Germinal center (tissue), 1 donor: Measurements from ENCODE around the gene PYGB.

Experiments
- DNase-seq: peaks from one replicate; pipeline ENCODE4 v3.0.0; 2012; ENCODE audit warnings: mixed read lengths, low spot score

Gene PYGB

DNA sequence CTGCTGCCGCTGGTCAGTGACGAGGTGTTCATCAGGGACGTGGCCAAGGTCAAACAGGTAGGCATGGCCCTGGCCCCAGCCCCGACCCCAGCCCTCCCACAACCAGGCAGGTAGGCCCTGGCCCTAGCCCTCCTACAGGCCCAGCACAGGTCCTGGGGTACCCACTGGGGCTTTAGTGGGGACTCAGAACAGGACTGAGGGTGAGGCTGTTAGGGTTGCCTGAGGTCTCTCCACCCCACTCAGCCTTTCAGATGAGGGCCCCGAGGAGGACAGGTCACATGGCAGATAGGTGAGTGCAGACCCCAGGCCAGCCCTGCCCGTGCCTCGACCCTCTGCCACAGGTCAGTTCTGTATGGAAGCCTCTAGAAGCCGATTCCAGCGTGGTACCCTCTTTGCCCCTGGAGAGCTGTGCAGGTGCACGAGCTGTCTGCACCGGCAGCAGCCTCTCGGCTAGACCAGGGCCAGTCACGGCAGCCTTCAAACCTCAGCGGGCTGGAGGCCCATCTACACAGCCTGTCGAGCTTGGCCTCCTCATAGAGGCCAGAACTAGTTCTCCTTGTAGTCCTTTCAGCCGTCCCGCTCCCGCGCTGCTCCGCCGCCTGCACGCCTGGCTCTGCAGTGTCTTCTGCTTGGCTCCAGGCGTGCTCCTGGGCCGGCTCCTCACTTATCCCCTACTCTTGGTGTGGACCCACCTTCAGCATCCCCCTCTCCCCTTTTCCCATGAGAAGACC is 35.5 kb downstream of the PYGB start:
- DNase-seq = no peak

DNA sequence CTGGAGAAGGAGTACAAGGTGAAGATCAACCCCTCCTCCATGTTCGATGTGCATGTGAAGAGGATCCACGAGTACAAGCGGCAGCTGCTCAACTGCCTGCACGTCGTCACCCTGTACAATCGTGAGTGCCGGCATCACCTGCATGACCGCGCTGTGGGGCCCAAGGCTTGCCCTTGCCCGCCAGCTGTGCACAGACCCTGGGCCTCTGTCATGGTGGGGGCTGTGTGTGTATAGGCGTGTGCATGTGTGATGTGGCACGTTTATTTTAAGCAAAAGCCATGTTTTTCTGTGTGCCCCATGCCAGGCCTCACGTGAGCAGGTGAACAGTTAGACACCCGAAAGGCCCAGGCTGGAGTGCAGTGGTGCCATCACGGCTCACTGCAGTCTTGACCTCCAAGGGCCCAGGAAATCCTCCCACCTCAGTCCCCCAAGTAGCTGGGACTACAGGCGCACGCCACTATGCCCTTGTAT is 36.3 kb downstream of the PYGB start:
- DNase-seq = no peak

DNA sequence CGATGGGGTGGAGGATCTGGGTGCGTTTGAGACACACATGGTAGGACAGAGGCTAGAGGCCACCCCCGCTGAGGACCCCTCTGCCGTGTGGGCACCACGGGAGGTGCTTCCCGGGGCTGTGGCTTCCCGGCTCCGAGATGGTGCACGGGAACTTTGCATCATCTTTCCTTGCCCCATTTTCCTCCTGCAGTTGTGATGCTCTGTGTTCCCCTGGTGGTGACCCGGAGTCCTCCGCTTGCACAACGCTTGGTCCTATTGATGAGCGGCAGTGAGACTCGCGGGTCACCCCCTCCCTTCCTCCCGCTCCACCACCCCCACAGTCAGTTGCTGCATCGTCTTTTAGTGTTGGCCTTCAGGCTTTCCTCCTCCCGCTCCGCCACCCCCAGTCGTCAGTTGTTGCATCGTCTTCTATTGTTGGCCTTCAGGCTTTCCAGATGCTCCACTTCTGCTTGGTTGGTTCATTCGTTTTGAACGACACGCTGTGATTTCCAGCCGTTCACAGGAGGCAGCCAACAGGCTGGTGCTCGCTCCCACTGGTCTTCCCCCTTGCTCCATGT is 37.3 kb downstream of the PYGB start:
- DNase-seq = no peak

DNA sequence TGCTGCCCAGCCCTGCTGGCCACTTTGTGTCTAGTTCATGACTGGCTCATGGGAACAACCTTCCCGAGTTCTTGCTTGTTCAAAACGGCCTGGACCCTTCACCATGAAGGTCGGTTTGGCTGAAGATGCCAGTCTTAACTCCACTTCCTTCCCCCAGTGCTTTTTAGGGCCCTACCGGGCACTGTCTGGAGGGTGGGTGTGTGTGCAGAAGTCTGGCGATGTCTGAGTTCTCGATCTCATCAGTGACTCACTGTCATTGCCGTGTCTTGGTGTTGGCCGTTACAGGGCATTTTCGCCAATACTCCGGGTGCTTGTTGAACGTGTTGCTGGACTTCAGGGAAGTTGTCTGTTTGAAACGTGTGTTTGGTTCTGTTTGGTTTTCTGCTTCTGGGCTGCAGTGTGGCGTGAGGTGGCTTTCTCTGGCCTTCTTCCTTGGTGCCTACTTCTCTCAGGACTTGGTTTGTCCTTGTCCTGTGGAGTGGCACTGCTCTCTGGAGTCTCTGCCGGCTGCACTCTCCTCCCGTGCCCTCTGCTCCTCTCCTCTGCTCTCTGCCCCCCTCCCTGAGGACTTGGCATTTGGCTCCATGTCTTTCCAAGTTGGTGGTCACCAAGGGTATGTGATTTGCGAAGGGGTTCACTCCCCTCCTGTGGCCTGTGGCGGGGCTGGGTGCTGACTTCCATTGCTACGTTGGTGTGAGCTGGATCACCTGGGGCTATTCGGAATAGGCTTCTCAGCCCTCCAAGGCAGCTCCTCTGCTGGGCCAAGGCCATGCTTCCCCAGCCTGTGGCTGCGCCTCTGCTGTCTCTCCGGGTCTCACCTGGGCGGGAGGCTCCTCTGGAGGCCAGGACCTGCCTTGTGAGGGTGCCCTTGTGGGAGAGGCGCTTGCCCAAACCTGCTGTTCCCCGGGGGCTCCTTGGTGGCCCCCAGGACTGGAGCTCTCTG is 38.2 kb downstream of the PYGB start:
- no peak for DNase-seq

DNA sequence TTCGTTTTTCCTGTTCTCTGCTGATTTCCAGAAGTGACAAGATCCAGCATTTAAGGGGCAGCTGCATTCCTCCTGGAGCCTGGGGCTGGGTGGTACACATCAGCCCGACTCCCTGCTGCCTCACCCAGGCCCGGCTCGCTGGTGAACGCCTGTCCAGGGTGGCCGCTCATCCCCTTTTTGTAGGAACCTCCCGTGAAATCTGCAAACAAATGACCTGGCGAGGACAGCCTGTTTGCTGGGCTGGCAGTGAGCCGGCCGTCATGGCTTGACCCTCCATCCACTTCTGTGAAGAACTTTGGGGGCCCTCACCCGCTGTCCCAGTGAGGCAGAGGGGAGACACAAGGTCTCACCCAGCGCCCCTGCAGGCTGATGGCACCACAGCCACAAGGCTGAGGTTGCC is 39.0 kb downstream of the PYGB start:
- no peak for DNase-seq

DNA sequence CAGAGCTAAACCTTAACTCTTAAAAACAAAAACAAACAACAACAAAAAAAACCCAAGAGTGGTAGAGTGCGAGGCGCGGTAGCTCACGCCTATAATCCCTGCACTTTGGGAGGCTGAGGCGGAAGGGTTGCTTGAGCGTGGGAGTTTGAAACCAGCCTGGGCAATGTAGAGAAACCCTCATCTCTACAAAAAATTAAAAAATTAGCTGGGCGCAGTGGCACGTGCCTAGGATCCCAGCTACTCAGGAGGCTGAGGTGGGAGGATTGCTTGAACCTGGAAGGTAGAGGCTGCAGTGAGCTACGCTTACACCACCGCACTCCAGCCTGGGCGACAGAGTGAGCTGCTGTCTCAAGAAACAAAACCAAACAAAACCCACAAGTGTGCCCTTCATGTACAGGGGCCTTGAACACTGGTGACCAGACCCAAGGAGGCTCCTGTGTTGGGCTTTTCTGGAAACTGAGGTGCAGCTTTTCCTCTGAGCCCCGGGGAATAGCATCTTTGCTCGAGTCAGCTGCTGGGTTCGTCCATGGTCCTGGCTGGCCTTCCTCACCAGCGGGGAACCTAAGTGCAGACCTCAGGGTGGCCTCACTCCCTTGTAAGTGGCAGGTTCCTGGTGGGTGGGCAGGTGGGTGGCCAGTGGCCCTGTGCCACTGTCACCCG is 39.9 kb downstream of the PYGB start:
- no peak for DNase-seq

DNA sequence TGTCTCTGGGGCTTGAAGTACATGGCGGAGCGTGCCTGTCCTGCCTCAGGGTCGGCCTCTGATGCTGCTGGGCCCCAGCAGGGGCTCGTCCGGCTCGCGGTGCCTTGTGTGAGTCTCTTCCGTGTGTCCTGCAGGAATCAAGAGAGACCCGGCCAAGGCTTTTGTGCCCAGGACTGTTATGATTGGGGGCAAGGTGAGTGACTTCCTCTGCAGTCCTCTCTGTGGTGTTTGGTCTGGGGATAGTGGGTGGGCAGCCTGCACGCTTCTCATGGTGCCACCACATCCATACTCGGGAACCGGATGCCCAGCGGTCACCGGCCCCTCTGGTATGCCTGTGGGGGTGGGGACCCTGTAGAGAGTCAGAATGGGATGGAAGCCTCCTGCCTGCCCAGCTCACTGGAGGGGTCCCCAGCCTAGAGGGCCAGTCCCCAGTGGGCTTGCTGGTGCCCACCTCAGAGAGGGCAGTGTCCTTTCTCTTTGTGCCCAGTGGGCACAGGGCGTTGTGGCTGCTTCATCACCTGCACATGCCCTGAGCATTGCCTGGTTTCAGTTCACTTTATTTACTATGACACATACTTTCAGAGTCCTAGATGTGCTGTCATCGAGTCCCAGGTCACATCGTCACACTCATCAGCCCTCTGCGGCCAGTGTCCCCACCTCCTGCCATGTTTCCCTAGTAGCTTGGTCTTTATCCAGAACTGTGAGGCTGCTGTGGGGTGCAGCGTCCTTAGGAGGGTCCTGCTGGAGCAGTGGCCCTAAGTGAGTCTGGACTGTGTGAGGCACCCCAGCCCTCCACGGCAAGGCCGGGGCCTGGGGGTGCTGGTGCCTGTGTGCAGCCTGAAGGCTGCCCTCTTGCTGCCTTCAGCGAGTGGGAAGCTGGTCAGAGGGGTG is 40.7 kb downstream of the PYGB start:
- no peak for DNase-seq

DNA sequence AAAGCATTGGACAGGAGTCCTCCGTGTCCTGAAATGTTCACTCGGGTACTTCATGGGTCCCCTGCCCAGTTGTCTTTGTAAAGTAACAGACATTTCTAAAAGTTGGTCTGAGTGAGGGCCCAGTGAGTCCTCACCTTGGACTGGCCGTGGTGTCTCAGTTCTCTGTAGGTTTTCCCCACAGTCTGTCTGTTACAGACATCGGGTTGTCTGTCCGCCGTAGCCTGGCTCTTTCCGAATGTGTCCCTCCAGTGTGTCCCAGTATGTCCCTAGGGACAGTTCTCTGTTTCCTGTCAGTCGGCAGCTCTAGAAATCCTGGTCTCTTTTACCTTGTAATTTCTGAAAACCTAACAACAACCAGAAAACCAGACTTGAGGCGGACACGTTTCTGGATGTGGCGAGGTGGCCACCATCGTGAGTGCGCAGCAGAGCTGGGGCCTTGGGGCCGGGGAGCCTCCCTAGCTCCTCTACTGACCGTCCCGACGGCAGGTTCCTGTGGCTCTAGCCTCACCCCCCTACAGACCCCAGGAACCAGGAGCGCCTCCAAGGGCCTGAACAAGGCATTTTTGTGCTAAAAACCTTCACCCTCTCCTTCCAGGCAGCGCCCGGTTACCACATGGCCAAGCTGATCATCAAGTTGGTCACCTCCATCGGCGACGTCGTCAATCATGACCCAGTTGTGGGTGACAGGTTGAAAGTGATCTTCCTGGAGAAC is 42.2 kb downstream of the PYGB start:
- DNase-seq = no peak

DNA sequence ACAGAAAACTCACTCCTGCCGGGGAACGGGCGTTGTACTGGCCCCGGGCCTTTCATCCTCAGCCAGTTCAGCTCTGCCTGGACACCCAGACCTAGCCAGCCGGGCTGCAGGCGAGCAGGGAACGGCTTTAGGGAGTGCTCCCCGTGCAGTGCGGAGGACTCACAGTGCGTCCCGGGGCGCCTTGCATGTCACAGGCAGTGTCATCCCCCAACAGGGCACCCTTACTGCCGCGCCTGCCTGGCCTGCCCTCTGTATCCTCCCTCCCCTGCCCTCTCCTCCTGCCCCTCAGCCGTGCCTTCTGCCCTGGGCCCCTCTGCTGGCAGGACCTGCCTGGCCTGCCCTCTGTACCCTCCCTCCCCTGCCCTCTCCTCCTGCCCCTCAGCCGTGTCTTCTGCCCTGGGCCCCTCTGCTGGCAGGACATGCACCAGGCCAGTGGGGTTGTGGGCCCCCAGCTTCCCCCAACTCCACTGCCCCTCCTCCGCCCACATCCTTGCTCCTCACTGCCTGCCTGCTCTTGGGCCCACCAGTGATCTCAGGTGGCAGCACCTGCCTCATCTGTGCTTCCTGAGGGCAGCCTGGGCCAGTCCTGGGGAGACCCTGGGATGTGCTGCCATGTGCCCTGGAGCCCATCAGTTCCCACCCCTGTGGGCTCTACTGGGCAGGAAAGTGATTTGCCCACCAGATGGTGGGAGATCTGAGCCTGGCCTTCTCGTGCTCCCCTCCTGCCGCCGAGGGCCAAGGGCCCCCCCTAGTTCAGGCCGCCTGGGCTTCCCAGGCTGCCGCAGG is 43.0 kb downstream of the PYGB start:
- DNase-seq = no peak

DNA sequence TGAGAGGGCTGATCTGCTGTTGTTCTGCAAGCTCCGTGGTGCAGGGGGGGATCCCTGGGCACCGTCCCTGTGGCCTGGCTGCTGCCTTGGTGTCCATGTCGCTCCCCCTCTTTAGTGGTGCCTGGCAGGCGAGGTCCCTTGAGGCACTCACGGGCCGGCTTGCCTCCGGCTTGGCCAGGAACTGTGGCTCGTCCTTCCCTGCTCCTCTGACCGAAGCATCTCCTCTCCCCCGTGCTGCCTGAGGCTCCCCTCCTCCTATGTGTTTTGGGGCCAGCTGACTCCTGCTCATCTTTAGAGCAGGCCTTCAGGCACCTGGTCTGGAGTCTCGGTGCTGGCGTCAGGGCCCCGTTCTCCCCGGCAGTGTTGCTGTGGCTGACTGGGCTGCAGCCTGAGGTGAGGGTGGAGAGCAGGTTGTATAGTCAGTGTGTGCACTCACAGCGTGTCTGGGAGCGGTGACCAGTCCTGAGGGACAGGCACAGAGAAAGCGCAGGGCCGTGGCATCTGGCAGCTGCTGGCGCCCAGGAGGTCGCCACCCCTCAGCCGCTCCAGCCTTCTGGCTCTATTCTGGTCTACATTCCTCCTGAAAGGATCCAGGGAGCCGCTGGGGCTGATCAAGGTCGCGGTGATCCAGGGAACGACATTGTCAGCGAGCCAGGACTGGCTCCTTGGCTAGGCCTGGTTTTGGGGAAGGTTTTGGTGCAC is 43.7 kb downstream of the PYGB start:
- no peak for DNase-seq

DNA sequence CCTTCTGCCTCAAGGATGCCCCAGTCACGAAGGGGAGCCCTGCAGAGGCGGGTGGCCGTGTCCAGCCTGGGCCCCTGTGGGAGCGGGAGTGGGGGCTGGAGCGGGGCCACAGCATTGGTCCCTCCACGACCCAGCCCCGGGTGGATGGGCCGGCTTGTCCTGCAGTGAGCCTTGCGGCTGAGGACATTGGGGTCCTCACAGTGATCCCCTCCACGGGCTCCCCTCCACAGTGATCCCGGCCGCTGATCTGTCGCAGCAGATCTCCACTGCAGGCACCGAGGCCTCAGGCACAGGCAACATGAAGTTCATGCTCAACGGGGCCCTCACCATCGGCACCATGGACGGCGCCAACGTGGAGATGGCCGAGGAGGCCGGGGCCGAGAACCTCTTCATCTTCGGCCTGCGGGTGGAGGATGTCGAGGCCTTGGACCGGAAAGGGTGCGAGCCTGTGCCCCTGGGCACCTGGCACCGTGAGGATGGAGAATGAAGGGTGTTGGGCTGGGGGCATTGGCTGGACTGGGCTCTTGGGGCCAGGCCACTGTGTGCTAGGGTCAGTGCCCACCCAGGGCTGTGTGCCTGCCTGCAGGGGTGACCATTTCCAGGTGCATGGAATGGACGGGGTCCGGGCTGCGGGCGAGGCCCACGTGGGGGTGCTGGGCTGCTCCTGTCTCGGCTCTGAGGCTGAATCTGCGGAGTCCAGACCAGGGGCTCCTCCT is 44.4 kb downstream of the PYGB start:
- no peak for DNase-seq

DNA sequence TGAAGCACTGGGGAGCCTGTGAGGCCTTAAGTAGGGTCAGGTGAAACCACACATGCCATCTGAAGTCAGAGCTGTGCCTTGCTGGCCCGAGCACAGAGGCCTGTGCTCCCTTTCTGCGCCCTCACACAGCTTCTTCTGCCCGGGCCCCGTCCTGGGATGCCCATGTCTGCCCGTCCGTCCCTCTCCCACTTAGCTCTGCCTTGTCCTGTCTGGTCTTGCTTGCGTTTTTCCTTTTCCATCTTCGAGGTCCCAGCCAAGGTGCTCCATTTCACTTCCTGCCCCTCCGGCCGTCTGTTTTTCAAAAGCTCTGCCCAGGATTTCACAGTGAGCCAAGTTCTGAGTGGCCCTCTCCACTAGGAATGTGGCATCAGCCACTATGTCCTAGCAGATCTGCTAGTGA is 45.6 kb downstream of the PYGB start:
- no peak for DNase-seq

DNA sequence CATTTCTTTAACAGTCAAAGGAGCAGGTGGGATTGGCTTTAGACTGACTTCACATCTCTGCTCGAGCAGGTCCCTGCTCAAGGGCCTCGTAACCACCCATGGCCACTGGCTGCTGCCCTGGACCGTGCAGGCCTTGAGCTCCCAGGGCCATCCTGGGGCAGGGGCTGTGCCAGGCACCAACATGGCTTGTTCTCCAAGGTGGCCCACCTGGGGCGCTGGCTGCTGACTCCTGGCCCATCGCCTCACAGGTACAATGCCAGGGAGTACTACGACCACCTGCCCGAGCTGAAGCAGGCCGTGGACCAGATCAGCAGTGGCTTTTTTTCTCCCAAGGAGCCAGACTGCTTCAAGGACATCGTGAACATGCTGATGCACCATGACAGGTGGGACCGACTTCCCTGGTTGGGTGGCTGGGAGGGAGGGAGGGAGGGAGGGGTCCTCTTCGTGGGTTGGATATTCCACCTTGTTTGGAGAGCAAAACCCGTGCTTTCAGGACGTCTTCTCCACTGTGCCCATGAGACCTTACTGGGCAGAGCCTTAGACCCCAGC is 46.1 kb downstream of the PYGB start:
- DNase-seq = no peak

DNA sequence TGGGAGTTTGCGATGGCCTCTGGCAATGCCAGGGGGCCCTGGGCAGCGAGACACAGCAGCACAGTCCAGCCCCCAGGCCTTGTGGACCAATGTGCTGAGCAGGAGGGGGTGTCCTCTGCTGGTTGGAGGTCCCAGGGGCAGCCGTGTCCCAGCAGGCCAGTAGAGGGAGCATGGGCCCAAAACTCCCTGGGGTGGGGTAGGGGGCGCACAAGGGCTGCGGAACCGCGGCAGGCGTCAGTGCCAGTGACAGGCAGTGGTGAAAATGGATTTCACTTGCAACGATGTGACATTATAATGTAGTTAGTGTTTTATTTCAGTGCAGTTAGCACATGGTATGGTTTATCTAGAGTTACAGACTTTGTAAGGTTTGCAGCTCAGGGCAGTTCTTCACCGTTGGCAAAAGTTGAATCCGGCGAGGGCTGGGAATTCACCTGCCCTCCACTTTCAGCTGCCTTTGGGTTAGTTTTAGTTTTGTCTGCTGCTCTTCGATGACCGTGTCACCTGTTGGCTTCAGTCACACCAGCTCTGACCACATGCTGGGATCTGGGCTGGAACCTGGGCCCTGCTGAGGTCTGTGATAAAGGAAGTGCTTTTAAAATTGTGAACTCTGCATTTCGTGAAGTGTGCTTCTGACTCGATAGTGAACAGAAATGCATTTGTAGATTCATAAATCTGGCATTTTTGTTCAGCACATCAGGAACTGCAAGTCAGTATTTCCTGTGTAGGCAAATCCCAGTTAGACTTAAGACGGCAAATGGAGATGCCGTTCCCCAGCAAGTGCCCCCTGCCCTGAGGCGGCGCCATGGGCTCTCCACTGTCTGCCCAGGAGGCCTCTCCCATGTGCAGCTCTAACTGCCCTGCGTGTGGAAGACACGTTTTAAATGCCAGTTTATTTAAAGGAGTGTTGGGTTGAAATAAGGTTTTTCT is 46.8 kb downstream of the PYGB start:
- DNase-seq = peak; percentile 81

DNA sequence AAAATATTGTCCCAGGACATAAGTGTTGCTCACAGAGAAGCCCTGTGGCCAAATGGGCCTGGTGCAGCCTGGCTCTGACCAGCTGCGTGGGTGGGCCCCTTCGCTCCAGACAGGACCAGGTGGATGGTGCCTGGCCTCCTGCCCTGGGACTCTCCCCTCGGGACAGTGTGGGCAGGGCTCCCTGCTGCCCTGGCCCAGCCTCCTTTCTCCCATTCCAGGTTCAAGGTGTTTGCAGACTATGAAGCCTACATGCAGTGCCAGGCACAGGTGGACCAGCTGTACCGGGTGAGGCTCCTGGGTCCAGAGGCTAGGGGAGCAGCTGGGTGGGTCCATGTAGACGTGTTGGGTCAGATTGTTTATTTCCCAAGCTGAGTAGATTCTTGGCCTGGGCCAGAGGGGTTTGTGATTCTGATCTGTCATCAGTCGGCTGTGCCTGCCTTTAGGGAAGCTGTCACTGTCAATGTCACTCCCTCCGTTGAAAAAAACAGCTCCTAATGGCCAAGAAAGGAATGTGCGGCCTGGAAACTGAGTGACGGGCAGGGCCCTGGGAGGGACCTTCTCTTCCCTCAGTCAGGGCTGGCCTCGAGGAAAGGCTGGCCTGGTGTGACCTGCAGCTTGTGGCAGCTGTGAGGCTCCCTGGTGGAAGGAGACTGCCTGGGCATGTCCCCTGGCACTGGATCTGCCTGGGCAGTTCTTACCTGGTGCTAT is 47.7 kb downstream of the PYGB start:
- DNase-seq = no peak
